ENCODE results near the gene IL34. TPM values are rescaled to one million over a fixed set of nuclear protein-coding genes. Genes with fewer than 3 reads are reported as not detected.

IL34 gene
- polyA plus RNA-seq, 1 donor from 2014 or later: not detected

DNA sequence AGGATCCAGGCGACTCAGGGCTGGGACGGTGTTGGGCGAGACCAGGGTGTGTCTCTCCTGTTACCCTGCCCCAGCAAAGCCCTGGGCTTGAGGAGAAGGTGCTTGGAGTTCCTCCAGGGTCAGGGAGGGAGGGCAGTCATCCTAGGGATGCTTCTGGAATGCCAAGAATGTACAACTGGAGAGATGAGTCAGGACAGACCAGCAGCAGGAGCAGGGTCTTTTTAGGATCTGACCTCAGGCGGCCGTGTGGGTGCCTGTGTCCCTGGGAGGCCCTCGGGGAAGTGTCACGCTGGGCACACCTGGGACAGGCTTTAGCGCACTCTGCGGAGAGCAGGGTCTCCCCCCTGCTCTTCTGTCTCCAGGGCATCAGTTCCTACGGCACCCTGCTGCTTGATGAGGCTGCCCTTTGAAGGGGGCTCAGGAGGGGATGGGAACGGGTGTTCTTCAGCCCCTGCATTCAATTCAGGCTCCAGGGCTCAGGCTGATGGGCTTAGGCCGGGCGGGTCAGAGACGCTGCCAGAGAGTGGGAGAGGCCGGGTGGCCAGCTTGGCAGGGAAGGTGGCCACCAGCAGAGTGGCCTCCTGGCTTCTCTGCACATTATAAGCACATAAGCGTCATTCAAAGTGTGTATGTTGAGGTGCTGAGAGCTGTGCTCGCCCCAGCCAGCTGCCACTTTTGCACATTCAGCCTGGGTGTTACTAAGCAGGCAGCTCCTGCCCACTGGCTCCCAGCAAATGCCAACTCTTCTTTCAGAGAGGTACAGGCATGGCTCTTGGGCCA lies 47.9 kb downstream of the IL34 start:
- Mint-ChIP-seq H3K27ac (no peak overlapping the region), H3K9me3 (no peaks in the 10 kb centered on the region), H3K36me3 (peaks cover 7% of the 10 kb centered on the region), H3K4me1 (peaks cover 0 to 2% (median 0%) of the 10 kb centered on the region in 3 donors), H3K4me3 (no peak overlapping the region), H3K27me3 (no peaks in the 10 kb centered on the region)

DNA sequence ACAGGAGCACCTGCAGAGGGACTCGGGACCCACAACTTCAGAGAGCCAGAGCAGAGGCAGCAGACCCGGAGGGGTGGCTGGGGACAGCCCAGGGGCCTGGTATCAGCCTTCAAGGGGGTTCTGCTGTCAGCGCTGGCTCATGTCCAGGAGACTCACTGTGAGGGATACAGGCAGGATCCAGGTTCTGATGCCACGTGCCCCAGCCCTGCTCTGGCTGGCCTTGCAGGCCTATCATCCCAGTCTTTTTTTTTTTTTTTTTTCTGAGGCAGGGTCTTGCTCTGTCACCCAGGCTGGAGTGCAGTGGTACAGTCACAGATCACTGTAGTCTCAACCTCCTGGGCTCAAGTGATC lies 48.5 kb downstream of the IL34 start:
- Mint-ChIP-seq H3K27me3 (no peaks in the 10 kb centered on the region), H3K36me3 (peaks cover 7% of the 10 kb centered on the region), H3K27ac (no peak overlapping the region)

DNA sequence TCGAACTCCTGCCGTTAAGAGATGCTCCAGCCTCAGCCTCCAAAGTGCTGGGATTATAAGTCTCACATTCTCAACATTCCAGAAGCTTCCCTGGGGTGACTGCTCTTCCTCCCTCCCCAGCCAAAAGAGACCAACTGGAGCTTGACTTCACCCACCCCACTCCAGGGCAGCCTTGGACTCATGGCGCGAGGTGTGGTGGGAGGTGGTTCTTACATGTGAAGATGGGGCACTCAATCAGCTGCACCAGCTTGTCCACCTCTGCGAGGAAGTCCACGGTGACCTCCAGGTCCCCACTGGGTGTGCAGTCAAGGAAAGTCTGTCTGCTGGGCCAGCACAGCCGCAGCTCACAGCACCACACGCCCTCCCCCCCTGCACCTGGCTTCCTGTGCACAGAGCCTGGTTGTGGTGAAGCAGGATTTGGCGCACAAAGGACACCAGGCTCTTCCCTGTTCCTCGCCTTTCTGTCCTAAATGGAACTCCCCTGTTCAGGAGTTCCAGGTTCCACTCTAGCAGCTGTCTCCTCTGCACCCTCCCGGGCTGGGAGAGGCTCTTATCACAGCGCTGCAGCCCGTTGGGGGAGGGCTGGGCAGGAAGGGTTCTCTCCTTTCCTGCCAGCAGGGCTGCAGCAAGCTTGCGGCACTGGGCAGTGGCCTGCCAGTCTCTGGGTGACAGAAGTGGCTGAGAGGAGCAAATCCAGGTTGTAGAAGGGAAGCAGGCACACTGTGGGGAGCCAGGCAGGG lies 49.1 kb downstream of the IL34 start:
- Mint-ChIP-seq H3K27me3 (no peaks in the 10 kb centered on the region), H3K36me3 (peaks cover 7% of the 10 kb centered on the region), H3K9me3 (no peaks in the 10 kb centered on the region), H3K4me1 (peaks cover 0 to 2% (median 0%) of the 10 kb centered on the region in 3 donors), H3K27ac (no peak overlapping the region), H3K4me3 (no peak overlapping the region)

More for the DNA sequence above, 48.5 kb downstream of the IL34 start:
- Mint-ChIP-seq H3K4me3 (no peak overlapping the region), H3K4me1 (peaks cover 0 to 2% (median 0%) of the 10 kb centered on the region in 3 donors), H3K9me3 (no peaks in the 10 kb centered on the region)

DNA sequence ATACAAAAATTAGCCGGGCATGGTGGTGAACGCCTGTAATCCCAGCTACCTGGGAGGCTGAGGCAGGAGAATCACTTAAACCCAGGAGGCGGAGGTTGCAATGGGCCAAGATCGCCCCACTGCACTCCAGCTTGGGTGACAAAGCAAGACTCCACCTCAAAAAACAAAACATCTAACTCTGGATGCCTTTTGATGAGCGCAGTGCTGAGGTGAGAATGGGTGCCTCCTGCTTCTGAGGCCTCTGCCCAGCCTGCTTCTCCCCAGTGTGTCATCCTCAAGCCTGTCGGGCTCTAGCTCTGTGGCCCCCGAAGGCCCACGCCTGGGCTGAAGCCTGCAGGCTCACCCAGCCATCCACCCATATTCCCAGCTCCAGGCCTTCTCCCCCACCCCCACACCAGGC lies 50.0 kb downstream of the IL34 start:
- H3K4me1 Mint-ChIP-seq: peaks cover 0 to 2% (median 0%) of the 10 kb centered on the region in 3 donors
- peaks cover 5% of the 10 kb centered on the region for H3K36me3 Mint-ChIP-seq
- no peaks in the 10 kb centered on the region for H3K9me3 Mint-ChIP-seq
- no peaks in the 10 kb centered on the region for H3K27me3 Mint-ChIP-seq
- no peak overlapping the region for H3K4me3 Mint-ChIP-seq
- no peak overlapping the region for H3K27ac Mint-ChIP-seq

DNA sequence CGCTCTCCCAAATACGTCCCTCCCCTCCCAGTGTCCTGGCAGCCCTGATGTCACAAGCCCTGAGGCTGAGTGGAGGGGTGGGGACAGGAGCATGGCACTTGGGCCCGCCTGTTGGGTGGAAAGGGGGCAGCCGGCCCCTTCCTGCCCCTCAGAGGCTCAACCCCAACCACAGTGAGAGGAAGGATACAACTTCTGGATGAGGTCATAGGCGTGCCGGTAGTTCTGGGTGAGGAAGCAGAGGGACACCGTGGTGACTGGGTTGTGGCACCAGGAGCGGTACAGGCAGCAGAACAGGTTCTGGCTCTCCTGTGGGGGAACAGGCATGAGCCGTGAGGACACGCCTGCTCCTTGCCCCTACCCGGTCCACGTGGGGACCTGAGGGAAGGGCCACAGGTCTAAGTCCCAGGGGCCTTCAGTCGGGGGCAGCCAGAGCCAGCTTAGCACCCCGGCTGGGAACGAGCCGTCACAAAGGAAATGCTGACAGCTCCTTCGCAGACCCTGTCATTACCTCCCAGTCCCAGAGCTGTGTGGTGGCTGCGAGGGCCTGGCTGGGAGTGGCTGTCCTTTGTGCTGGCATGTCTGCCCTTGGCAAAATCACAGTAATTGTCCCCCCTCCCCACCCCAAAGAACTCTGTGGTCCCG lies 50.7 kb downstream of the IL34 start:
- Mint-ChIP-seq H3K27ac (no peak overlapping the region), H3K4me1 (peaks cover 0 to 2% (median 0%) of the 10 kb centered on the region in 3 donors)

DNA sequence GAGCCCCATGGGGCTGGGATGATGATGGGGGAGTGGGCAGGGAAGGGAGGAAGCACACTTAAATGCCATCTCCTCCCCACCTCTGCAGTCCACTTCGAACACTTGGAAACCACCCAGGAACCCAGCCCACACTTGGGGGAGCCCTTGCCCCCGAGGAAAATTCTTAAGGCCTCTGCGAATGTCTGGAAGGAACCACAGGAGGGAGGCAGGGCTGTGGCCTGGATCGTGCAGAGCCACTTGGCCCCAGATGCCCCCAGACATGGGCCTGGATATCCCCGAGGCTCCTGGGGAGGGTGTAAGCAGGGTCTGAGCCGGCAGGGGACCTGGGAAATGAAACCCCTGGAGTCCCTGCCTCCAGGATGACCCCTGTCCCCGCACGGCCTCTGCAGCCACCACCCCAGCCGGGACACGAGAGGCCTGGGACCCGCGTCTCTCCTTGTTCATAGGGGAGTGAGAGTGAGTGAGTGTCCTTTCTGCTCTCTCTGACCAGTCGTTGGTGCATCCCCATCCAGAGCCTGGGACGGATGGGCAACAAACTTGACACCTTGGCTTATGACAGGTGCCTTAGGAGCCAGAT lies 51.3 kb downstream of the IL34 start:
- Mint-ChIP-seq H3K4me3 (no peak overlapping the region), H3K9me3 (no peaks in the 10 kb centered on the region), H3K27me3 (no peaks in the 10 kb centered on the region), H3K27ac (no peak overlapping the region), H3K4me1 (peaks cover 0 to 2% (median 0%) of the 10 kb centered on the region in 3 donors), H3K36me3 (peaks cover 5% of the 10 kb centered on the region)

More for the DNA sequence above, 50.7 kb downstream of the IL34 start:
- H3K27me3 Mint-ChIP-seq: no peaks in the 10 kb centered on the region
- peaks cover 5% of the 10 kb centered on the region for H3K36me3 Mint-ChIP-seq
- no peaks in the 10 kb centered on the region for H3K9me3 Mint-ChIP-seq
- no peak overlapping the region for H3K4me3 Mint-ChIP-seq

DNA sequence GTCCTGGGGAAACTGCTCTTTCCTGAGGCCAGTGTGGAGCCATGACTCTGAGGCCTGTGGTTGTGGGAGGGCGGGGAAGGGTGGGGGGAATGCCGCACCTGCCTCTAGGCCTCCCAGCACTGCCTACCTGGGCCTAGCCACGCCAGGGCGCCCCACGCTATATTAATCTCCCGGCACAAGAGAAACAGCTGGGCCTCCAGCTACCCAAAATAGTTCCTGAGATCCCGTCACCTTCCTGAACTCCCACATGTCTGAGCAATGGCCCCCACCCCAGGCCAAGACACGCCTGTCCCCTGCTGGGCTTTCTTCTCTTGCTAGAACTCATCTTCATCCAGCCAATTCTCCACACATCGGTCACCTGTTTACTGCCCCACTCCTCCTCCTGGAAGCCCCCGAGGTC lies 52.5 kb downstream of the IL34 start:
- Mint-ChIP-seq H3K4me1 (peaks cover 0 to 2% (median 0%) of the 10 kb centered on the region in 3 donors), H3K27ac (no peak overlapping the region), H3K9me3 (no peaks in the 10 kb centered on the region), H3K36me3 (peaks cover 5% of the 10 kb centered on the region), H3K4me3 (peak overlapping the region in 1 of 4 donors; percentile 63), H3K27me3 (no peaks in the 10 kb centered on the region)

DNA sequence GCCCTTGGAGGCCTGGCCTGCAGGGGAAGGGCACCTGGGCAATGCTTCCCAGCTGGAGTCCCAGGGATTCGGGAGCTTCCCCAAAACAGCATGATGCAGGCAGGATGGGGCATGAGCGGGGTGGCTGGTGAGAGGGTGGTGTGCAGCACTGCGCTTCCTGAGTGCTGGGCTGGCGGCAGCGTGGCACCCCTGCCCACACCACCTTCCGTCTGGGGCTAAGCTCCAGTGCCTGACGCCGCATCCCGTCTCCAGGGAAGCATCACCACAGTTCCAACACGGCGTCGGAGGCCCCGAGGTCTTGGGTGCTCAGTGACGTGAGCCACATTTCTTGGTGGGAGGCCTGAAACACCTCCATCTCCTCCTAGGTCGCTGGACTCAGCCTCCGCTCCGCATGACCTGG lies 53.3 kb downstream of the IL34 start:
- H3K36me3 Mint-ChIP-seq: peaks cover 5% of the 10 kb centered on the region
- H3K27me3 Mint-ChIP-seq: no peaks in the 10 kb centered on the region
- no peak overlapping the region for H3K4me3 Mint-ChIP-seq
- H3K4me1 Mint-ChIP-seq: peaks cover 0 to 2% (median 0%) of the 10 kb centered on the region in 3 donors
- no peaks in the 10 kb centered on the region for H3K9me3 Mint-ChIP-seq
- peak overlapping the region in 1 of 3 donors; percentile 39 for H3K27ac Mint-ChIP-seq

DNA sequence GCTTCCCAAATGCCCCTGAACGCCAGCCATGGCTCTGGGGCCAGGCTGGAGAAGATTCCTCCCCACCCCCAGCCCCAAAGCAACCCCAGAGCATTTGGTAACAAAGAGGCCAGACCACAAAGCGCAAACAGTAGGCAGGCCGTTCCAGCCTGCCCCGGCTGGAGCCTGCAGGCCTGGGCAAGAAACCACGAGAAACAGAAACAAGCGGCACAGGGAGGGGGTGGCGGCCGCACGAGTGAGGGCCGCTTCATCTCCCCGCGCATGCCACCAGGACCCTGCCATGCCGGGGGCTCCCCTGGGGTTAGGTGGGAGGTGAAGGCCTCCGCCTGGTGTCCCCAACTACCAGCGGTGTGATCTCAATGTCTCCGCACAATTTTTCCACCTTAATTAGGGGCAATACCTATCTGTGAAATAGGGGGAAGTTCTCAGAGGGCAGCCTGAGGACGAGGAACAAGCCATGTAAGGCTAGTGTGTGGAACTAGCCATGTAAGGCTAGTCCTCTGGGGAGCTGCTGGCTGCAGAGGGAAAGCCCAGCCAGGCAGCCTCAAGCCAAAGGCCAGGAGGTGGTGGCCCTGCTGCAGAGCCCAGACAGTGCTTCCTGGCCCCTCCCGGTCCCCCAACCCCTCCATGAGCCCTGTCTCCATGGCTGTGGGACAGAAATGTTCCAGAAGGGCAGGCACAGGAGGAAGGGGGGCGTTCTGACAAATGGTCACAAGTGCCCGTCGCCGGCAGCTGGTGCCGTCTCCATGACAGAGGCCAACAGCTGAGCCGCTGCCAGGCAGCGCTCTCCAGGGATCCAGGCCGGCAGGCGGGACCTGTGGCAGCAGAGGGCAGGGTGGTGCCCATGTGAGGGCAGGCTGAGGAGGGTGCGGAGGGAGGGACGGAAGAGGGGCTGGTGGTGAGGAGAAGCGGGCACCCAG lies 54.0 kb downstream of the IL34 start:
- H3K36me3 Mint-ChIP-seq: peaks cover 5% of the 10 kb centered on the region
- peak overlapping the region in 1 of 3 donors; percentile 39 for H3K27ac Mint-ChIP-seq
- no peak overlapping the region for H3K4me3 Mint-ChIP-seq
- H3K27me3 Mint-ChIP-seq: no peaks in the 10 kb centered on the region
- peaks cover 0 to 2% (median 0%) of the 10 kb centered on the region in 3 donors for H3K4me1 Mint-ChIP-seq
- no peaks in the 10 kb centered on the region for H3K9me3 Mint-ChIP-seq

DNA sequence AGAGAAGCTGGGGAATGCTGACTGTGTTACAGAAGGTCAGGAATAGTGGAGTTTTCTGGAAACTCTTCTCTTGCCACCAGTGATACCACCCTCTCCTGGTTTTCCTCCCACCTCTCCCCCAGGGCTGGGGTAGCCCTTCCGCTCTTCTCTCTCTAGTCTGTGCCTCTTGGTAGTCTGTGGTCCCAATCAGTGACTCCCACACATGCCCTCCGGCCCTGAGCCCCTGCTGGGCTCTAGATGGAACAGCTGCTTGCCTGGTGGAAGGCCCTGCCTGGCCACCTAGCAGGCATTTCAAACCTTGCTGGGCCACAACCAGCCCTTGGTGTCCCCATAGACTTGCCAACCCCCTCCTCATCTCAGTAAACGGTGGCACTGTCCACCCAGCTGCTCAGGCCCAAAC lies 54.7 kb downstream of the IL34 start:
- H3K27ac Mint-ChIP-seq: no peak overlapping the region
- no peak overlapping the region for H3K4me3 Mint-ChIP-seq
- H3K4me1 Mint-ChIP-seq: peaks cover 0 to 2% (median 0%) of the 10 kb centered on the region in 3 donors
- H3K36me3 Mint-ChIP-seq: peaks cover 5% of the 10 kb centered on the region
- H3K27me3 Mint-ChIP-seq: no peaks in the 10 kb centered on the region
- no peaks in the 10 kb centered on the region for H3K9me3 Mint-ChIP-seq

DNA sequence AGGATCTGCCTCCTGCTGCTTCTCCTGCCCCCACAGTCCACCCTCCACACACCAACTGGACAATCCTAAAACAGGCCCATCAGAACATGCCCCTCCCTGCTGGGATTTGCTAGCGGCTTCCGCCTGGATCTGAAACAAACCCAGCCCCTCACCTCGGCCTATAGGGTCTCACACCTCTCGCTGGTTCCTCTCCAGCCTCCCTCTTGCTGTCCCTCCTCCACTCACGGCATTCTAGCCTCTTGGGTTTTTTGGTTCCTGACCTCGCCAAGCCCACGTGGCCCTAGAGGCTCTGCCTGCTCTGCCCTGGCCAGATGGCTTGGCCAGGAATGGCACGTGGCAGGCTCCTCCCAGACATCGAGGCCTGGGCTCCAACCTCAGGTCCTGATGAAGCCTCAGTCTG lies 55.2 kb downstream of the IL34 start:
- peak overlapping the region in 1 of 3 donors; percentile 41 for H3K27ac Mint-ChIP-seq
- H3K36me3 Mint-ChIP-seq: peaks cover 5% of the 10 kb centered on the region
- peaks cover 0 to 2% (median 0%) of the 10 kb centered on the region in 3 donors for H3K4me1 Mint-ChIP-seq
- H3K4me3 Mint-ChIP-seq: no peak overlapping the region
- H3K9me3 Mint-ChIP-seq: no peaks in the 10 kb centered on the region
- no peaks in the 10 kb centered on the region for H3K27me3 Mint-ChIP-seq

DNA sequence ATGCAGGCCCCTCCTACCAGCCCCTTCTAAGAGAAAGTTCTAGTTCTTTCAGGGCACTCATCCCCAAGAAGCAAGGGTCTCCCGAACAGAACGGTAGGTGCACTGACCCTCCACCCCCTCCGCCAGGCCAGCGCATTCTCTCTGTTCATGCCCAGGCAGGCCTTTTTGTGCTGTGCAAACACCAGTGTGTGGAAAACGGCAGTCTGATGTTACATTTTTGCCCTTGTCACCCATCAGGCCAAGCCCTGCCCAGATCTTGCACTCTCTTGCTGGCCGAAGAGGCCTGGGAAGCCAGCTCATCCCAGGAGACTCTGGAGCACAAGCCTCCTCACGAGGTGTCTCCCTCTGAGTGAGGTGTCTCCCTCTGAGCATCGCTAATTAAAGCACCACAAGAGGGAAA lies 55.6 kb downstream of the IL34 start:
- Mint-ChIP-seq H3K4me1 (no peaks in the 10 kb centered on the region), H3K27ac (no peak overlapping the region), H3K4me3 (no peak overlapping the region), H3K9me3 (no peaks in the 10 kb centered on the region), H3K27me3 (no peaks in the 10 kb centered on the region), H3K36me3 (peaks cover 5% of the 10 kb centered on the region)

DNA sequence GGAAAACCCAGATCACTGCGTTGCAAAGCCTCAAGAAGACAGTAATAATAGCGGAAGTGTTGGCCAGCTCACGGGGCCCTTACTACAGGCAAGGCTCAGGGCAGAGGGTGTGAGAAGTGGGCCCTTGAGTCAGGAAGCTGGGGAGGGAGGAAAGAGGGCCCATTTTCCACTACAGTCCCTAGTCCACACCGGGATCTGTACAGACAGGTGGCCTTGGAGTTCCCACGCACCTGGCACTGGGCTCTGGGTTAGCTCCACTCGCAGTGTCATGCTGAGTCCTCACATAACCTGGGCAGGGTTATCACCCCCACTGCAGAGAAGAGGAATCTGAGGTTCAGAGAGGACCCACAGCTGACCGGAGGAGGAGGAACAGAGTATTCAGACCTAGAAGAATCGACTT lies 56.3 kb downstream of the IL34 start:
- Mint-ChIP-seq H3K27me3 (no peaks in the 10 kb centered on the region), H3K27ac (no peak overlapping the region), H3K4me3 (no peak overlapping the region), H3K9me3 (no peaks in the 10 kb centered on the region), H3K36me3 (peaks cover 5% of the 10 kb centered on the region), H3K4me1 (no peaks in the 10 kb centered on the region)
